HepG2 (cell line): Measurements from ENCODE around the gene CCDC88C. TPM values are rescaled to one million over a fixed set of nuclear protein-coding genes. Genes with fewer than 3 reads are reported as not detected.

ENCODE experiments used
- ATAC-seq: fragments of 200-7000 bp; cut with Tn5 transposase; 3 replicates; pipeline ENCODE4 v1.9.1; 2020; ENCODE audit warnings: mild to moderate bottlenecking, moderate library complexity
- BruUV-seq: library from RNA; stranded (reverse); fragments of 400-500 nt; replicated peaks from 2 replicates; lab custom pipeline; 2021; lab: Mats Ljungman, UMichigan
- CTCF ChIA-PET: fragments of 300-600 bp; formaldehyde crosslinking; extraction: SDS; loops from one replicate; lab custom pipeline; 2021; ENCODE audit warnings: low total read pairs, inconsistent platforms, low intra/inter-chr PET ratio; lab: Yijun Ruan, JAX
- POLR2A ChIA-PET: fragments of 350-600 bp; sonication (Branson Sonifier 250); formaldehyde crosslinking; loops from one replicate; lab custom pipeline; 2020; ENCODE audit warnings: antibody characterized with exemption, inconsistent platforms; lab: Yijun Ruan, JAX
- DNase-seq: peaks from one replicate; pipeline ENCODE4 v3.0.0-alpha.2; 2015; ENCODE audit warnings: low spot score
- FAIRE-seq: peaks from 3 replicates; lab custom pipeline; 2011; peaks lifted over from hg19 to GRCh38; lab: Jason Lieb, UNC
- H2AFZ ChIP-seq: one replicate; pipeline ENCODE4 v1.6.1; 2011; ENCODE audit warnings: low read length, inconsistent platforms
- H3K27ac ChIP-seq: fragments of 300-600 bp; 3 replicates; pipeline ENCODE4 v1.8.0; 2011; ENCODE audit warnings: mixed run types, mild to moderate bottlenecking, mixed read lengths, low read length, inconsistent platforms; ENCODE audit not compliant: insufficient read depth; ENCODE audit errors: extremely low read length
- H3K27me3 ChIP-seq, 2 experiments: fragments of 200-600 bp in 1 of 2; 2 replicates in 1 of 2; 3 replicates in 1 of 2; pipeline versions ENCODE4 v1.6.0 to v1.8.0; 2011; ENCODE audit warnings: low read length in 2 of 2, mild to moderate bottlenecking in 2 of 2, moderate library complexity in 2 of 2, inconsistent platforms in 1 of 2; ENCODE audit not compliant: insufficient read depth in 2 of 2, control insufficient read depth in 1 of 2
- H3K36me3 ChIP-seq, 2 experiments: fragments of 200-600 bp in 1 of 2; replicated peaks in 1 of 2; 2 replicates in 1 of 2; 3 replicates in 1 of 2; pipeline versions ENCODE4 v1.5.1 to v1.8.0; 2011; ENCODE audit warnings: low read length in 2 of 2, inconsistent platforms in 1 of 2; ENCODE audit not compliant: insufficient read depth in 2 of 2, control insufficient read depth in 1 of 2
- H3K4me1 ChIP-seq: 2 replicates; pipeline ENCODE4 v1.5.1; 2012; ENCODE audit warnings: low read length, inconsistent platforms; ENCODE audit not compliant: insufficient read depth
- H3K4me2 ChIP-seq: 2 replicates; pipeline ENCODE4 v1.6.0; 2011; ENCODE audit warnings: low read depth, low read length, inconsistent platforms
- H3K4me3 ChIP-seq, 3 experiments: fragments of 200-600 bp in 1 of 3; sonication (generic), shearing (Covaris generic) in 1 of 3; replicated peaks in 1 of 3; 2 replicates each; pipeline ENCODE4 v1.5.1; 2011 to 2016; ENCODE audit warnings: low read length in 3 of 3, inconsistent platforms in 2 of 3, low read depth in 2 of 3, mild to moderate bottlenecking in 2 of 3, control low read depth in 1 of 3, mixed read lengths in 1 of 3; ENCODE audit not compliant: insufficient read depth in 1 of 3
- H3K79me2 ChIP-seq: one replicate; pipeline ENCODE4 v1.6.1; 2011; ENCODE audit warnings: low read length, inconsistent platforms; ENCODE audit not compliant: insufficient read depth
- H3K9ac ChIP-seq: 2 replicates; pipeline ENCODE4 v1.6.0; 2011; ENCODE audit warnings: mild to moderate bottlenecking, low read depth, low read length, inconsistent platforms; ENCODE audit not compliant: insufficient read depth
- H3K9me3 ChIP-seq: 2 replicates; pipeline ENCODE4 v1.5.1; 2012; ENCODE audit warnings: mild to moderate bottlenecking, low read length
- H4K20me1 ChIP-seq: 2 replicates; pipeline ENCODE4 v1.6.0; 2011; ENCODE audit warnings: inconsistent platforms, mild to moderate bottlenecking, low read length, moderate library complexity; ENCODE audit not compliant: insufficient read depth
- AGO2 ChIP-seq: fragments of 200-400 bp; formaldehyde crosslinking; optimal IDR thresholded peaks from 2 replicates; pipeline ENCODE3; 2017; ENCODE audit warnings: mild to moderate bottlenecking, low read depth, low read length, moderate library complexity
- BCL6 ChIP-seq: IDR thresholded peaks from 2 replicates; pipeline ENCODE4 v1.6.1; 2016; ENCODE audit warnings: missing genetic modification reagents, missing compliant biosample characterization
- BRCA1 ChIP-seq: sonication (generic); formaldehyde crosslinking; IDR thresholded peaks from 2 replicates; pipeline ENCODE4 v1.4.0; 2020; ENCODE audit warnings: missing genetic modification reagents
- FLYWCH1 ChIP-seq: sonication (generic); formaldehyde crosslinking; IDR thresholded peaks from 2 replicates; pipeline ENCODE4 v1.8.1; 2023; ENCODE audit warnings: mild to moderate bottlenecking, missing genetic modification reagents
- NFE2L1 ChIP-seq: sonication (generic); formaldehyde crosslinking; IDR thresholded peaks from 2 replicates; pipeline ENCODE4 v1.4.0; 2020; ENCODE audit warnings: missing genetic modification reagents, mild to moderate bottlenecking, borderline replicate concordance
- NFYC ChIP-seq: IDR thresholded peaks from 2 replicates; pipeline ENCODE4 v1.6.1; 2016; ENCODE audit warnings: missing genetic modification reagents, missing compliant biosample characterization
- PBX2 ChIP-seq: IDR thresholded peaks from 2 replicates; pipeline ENCODE4 v1.6.1; 2016; ENCODE audit warnings: control low read depth
- ZNF101 ChIP-seq: sonication (generic); formaldehyde crosslinking; IDR thresholded peaks from 2 replicates; pipeline ENCODE4 v1.4.0; 2020; ENCODE audit warnings: mild to moderate bottlenecking, low read depth, missing genetic modification reagents, borderline replicate concordance
- ZNF260 ChIP-seq: sonication (generic); formaldehyde crosslinking; IDR thresholded peaks from 2 replicates; pipeline ENCODE4 v1.4.0; 2020; ENCODE audit warnings: missing genetic modification reagents, low read depth, mild to moderate bottlenecking, borderline replicate concordance
- ZNF432 ChIP-seq: sonication (generic); formaldehyde crosslinking; IDR thresholded peaks from 2 replicates; pipeline ENCODE4 v1.5.0; 2020; ENCODE audit warnings: missing genetic modification reagents, mild to moderate bottlenecking, borderline replicate concordance
- ZNF496 ChIP-seq: sonication (generic); formaldehyde crosslinking; IDR thresholded peaks from 2 replicates; pipeline ENCODE4 v1.8.1; 2023; ENCODE audit warnings: mild to moderate bottlenecking, moderate library complexity, missing genetic modification reagents; ENCODE audit not compliant: insufficient replicate concordance
- ZNF564 ChIP-seq: sonication (generic); formaldehyde crosslinking; IDR thresholded peaks from 2 replicates; pipeline ENCODE4 v1.8.1; 2023; ENCODE audit warnings: mild to moderate bottlenecking, missing genetic modification reagents
- ZNF652 ChIP-seq: IDR thresholded peaks from 2 replicates; pipeline ENCODE4 v1.6.1; 2016; ENCODE audit warnings: low read depth, borderline replicate concordance
- ZNF724P ChIP-seq: sonication (generic); formaldehyde crosslinking; IDR thresholded peaks from 2 replicates; pipeline ENCODE4 v1.8.0; 2022; ENCODE audit warnings: missing genetic modification reagents, borderline replicate concordance
- WGBS: methylation state at CpG from one replicate; pipeline ENCODE4 v1.1.6; 2017; ENCODE audit warnings: low lambda C conversion rate; 5-methylcytosine and 5-hydroxymethylcytosine counted together
- in situ Hi-C: cut with HindIII; loops from 2 replicates; pipeline ENCODE4 v1.10.0; 2017; ENCODE audit warnings: low pct_unique_long_range_greater_than_20kb; ENCODE audit not compliant: extremely low pct_ligation_motif_present
- intact Hi-C: fragments of 100-400 bp; cut with micrococcal nuclease; formaldehyde crosslinking; loops from one replicate; pipeline ENCODE4 v1.10.0; 2022; ENCODE audit not compliant: unreplicated experiment
- polyA plus RNA-seq, 8 experiments: library from polyadenylated mRNA; depleted of rRNA in 3 of 8; stranded (reverse) in 7 of 8; unstranded in 1 of 8; fragments of >200 nt; fragmentation: Illumina TruSeq in 4 of 8; extraction: Trizol in 4 of 8; gene quantifications; 2 replicates each; pipeline versions ENCODE4 v1.2.1 to v1.2.3, GENCODE V29; 2011 to 2016; ENCODE audit warnings: low read depth in 4 of 8, missing spikeins in 1 of 8, mixed read lengths in 1 of 8; ENCODE audit not compliant: insufficient read depth in 1 of 8
- total RNA-seq, 5 experiments: library from RNA; depleted of rRNA; stranded (reverse); fragments of >200 nt; fragmentation: Illumina TruSeq; extraction: Trizol; gene quantifications; 2 replicates each; pipeline ENCODE4 v1.2.3, GENCODE V29; 2016; ENCODE audit warnings: low read depth in 1 of 5
- TF ChIP-seq, protein P1 (sequence below): sonication (generic); formaldehyde crosslinking; conservative IDR thresholded peaks from 2 replicates; pipeline ENCODE4 v1.4.0; 2020; ENCODE audit warnings: mild to moderate bottlenecking, missing genetic modification reagents, moderate library complexity
- TF ChIP-seq, protein P2 (sequence below): fragments of 450-650 bp; IDR thresholded peaks from 2 replicates; pipeline ENCODE4 v1.6.1; 2017; ENCODE audit warnings: mild to moderate bottlenecking

The CCDC88C gene
- total and polyA plus RNA-seq, 2 of the 13 experiments (the other 11 are each of a cell fraction or from before 2014, with no cell fraction given) = 3.6 to 11.7 TPM

- TF ChIP-seq, protein P1, sequence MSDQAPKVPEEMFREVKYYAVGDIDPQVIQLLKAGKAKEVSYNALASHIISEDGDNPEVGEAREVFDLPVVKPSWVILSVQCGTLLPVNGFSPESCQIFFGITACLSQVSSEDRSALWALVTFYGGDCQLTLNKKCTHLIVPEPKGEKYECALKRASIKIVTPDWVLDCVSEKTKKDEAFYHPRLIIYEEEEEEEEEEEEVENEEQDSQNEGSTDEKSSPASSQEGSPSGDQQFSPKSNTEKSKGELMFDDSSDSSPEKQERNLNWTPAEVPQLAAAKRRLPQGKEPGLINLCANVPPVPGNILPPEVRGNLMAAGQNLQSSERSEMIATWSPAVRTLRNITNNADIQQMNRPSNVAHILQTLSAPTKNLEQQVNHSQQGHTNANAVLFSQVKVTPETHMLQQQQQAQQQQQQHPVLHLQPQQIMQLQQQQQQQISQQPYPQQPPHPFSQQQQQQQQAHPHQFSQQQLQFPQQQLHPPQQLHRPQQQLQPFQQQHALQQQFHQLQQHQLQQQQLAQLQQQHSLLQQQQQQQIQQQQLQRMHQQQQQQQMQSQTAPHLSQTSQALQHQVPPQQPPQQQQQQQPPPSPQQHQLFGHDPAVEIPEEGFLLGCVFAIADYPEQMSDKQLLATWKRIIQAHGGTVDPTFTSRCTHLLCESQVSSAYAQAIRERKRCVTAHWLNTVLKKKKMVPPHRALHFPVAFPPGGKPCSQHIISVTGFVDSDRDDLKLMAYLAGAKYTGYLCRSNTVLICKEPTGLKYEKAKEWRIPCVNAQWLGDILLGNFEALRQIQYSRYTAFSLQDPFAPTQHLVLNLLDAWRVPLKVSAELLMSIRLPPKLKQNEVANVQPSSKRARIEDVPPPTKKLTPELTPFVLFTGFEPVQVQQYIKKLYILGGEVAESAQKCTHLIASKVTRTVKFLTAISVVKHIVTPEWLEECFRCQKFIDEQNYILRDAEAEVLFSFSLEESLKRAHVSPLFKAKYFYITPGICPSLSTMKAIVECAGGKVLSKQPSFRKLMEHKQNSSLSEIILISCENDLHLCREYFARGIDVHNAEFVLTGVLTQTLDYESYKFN (CRISPR knock-in tag) = no peak
- TF ChIP-seq ZNF260 (CRISPR knock-in tag) = no peak
- TF ChIP-seq ZNF652 = no peak
- TF ChIP-seq, protein P2, sequence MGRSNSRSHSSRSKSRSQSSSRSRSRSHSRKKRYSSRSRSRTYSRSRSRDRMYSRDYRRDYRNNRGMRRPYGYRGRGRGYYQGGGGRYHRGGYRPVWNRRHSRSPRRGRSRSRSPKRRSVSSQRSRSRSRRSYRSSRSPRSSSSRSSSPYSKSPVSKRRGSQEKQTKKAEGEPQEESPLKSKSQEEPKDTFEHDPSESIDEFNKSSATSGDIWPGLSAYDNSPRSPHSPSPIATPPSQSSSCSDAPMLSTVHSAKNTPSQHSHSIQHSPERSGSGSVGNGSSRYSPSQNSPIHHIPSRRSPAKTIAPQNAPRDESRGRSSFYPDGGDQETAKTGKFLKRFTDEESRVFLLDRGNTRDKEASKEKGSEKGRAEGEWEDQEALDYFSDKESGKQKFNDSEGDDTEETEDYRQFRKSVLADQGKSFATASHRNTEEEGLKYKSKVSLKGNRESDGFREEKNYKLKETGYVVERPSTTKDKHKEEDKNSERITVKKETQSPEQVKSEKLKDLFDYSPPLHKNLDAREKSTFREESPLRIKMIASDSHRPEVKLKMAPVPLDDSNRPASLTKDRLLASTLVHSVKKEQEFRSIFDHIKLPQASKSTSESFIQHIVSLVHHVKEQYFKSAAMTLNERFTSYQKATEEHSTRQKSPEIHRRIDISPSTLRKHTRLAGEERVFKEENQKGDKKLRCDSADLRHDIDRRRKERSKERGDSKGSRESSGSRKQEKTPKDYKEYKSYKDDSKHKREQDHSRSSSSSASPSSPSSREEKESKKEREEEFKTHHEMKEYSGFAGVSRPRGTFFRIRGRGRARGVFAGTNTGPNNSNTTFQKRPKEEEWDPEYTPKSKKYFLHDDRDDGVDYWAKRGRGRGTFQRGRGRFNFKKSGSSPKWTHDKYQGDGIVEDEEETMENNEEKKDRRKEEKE = no peak
- TF ChIP-seq ZNF432 = no peak
Measured at GRCh38 chr14:91302391-91302790, 115.2 kb downstream of the CCDC88C start (continued).

- BruUV-seq = no TSS peak
- 96% methylated on average over 4 of the region's 4 CpGs for WGBS
- Histone ChIP-seq H3K27ac (no peak overlapping the region), H3K4me3 (no peak overlapping the region), H4K20me1 (no peaks in the 10 kb centered on the region), H3K4me1 (no peaks in the 10 kb centered on the region), H3K9ac (no peak overlapping the region), H2AFZ (no peak overlapping the region), H3K27me3 (no peaks in the 10 kb centered on the region), H3K36me3 (peaks cover 21 to 60% of the 10 kb centered on the region in 2 experiments), H3K4me2 (no peak overlapping the region), H3K9me3 (no peaks in the 10 kb centered on the region), H3K79me2 (no peaks in the 10 kb centered on the region)
- CTCF ChIA-PET = no interaction called here
- DNase-seq (no peak), ATAC-seq (no peak), FAIRE-seq (no peak)
- in situ Hi-C loops (no loop called here), intact Hi-C loops (no loop called here)
- POLR2A ChIA-PET = no interaction called here
- no peak for TF ChIP-seq NFE2L1
- TF ChIP-seq ZNF724P (CRISPR knock-in tag) = no peak
- no peak for TF ChIP-seq ZNF101 (CRISPR knock-in tag)
- no peak for TF ChIP-seq BCL6 (CRISPR knock-in tag)
- no peak for TF ChIP-seq ZNF564 (CRISPR knock-in tag)
- no peak for TF ChIP-seq ZNF652
- TF ChIP-seq PBX2 (CRISPR knock-in tag) = no peak
- no peak for TF ChIP-seq BRCA1 (CRISPR knock-in tag)
- TF ChIP-seq ZNF496 (CRISPR knock-in tag) = no peak
- no peak for TF ChIP-seq NFYC (CRISPR knock-in tag)
- TF ChIP-seq FLYWCH1 (CRISPR knock-in tag) = no peak
- TF ChIP-seq AGO2 = no peak
Measured at GRCh38 chr14:91300957-91301356, 116.7 kb downstream of the CCDC88C start.
